H1 (cell line): Measurements from ENCODE around the gene LSM7. TPM values are rescaled to one million over a fixed set of nuclear protein-coding genes. Genes with fewer than 3 reads are reported as not detected.

Experiments
- CTCF ChIA-PET: fragments of 300-600 bp; sonication (Branson Sonifier 250); formaldehyde crosslinking; loops from one replicate; lab custom pipeline; 2021; ENCODE audit not compliant: partially characterized antibody; lab: Charles Lee
- POLR2A ChIA-PET: fragments of 300-600 bp; sonication (Branson Sonifier 250); formaldehyde crosslinking; loops from one replicate; lab custom pipeline; 2021; ENCODE audit warnings: inconsistent platforms; ENCODE audit not compliant: partially characterized antibody; lab: Charles Lee
- DNase-seq, 2 experiments: peaks; one replicate each; pipeline versions ENCODE4 v3.0.0 to v3.0.0-alpha.2; 2010 to 2022; ENCODE audit warnings: low spot score in 2 of 2, low read depth in 1 of 2, mixed read lengths in 1 of 2
- FAIRE-seq: peaks from 2 replicates; lab custom pipeline; 2011; peaks lifted over from hg19 to GRCh38; lab: Jason Lieb, UNC
- H2AFZ ChIP-seq: 2 replicates; pipeline ENCODE4 v1.8.1; 2012; ENCODE audit warnings: low read length, inconsistent platforms
- H2AK5ac ChIP-seq: 2 replicates; pipeline ENCODE4 v1.6.1; 2013; ENCODE audit warnings: low read depth, low read length
- H2BK120ac ChIP-seq: replicated peaks from 2 replicates; pipeline ENCODE3; 2013; ENCODE audit warnings: low read depth, low read length, inconsistent platforms
- H2BK12ac ChIP-seq: 2 replicates; pipeline ENCODE4 v1.6.1; 2013; ENCODE audit warnings: low read depth, low read length
- H2BK15ac ChIP-seq: 2 replicates; pipeline ENCODE4 v1.6.1; 2013; ENCODE audit warnings: low read length
- H2BK20ac ChIP-seq: 2 replicates; pipeline ENCODE4 v1.6.1; 2013; ENCODE audit warnings: low read length
- H2BK5ac ChIP-seq: 2 replicates; pipeline ENCODE4 v1.6.1; 2013; ENCODE audit warnings: low read depth, low read length
- H3K14ac ChIP-seq: 2 replicates; pipeline ENCODE4 v1.6.1; 2013; ENCODE audit warnings: inconsistent platforms; ENCODE audit not compliant: insufficient read length
- H3K18ac ChIP-seq: 2 replicates; pipeline ENCODE4 v1.6.1; 2013; ENCODE audit warnings: low read length; ENCODE audit errors: extremely low read depth
- H3K23ac ChIP-seq: 2 replicates; pipeline ENCODE4 v1.6.1; 2013; ENCODE audit warnings: inconsistent platforms; ENCODE audit not compliant: insufficient read length
- H3K23me2 ChIP-seq: 2 replicates; pipeline ENCODE4 v1.6.1; 2013; ENCODE audit warnings: low read depth, low read length
- H3K27ac ChIP-seq: 2 replicates; pipeline ENCODE4 v1.6.1; 2011; ENCODE audit warnings: low read depth, low read length, inconsistent platforms
- H3K27me3 ChIP-seq, 4 experiments: replicated peaks in 1 of 4; 1 replicate in 1 of 4; 2 replicates in 3 of 4; pipeline versions ENCODE4 v1.6.1 to v1.8.1; 2011 to 2013; ENCODE audit warnings: low read length in 3 of 4, mild to moderate bottlenecking in 3 of 4, inconsistent platforms in 2 of 4, mixed read lengths in 2 of 4, moderate library complexity in 1 of 4; ENCODE audit not compliant: control insufficient read depth in 3 of 4, insufficient read depth in 3 of 4; ENCODE audit errors: extremely low read depth in 1 of 4
- H3K36me3 ChIP-seq, 4 experiments: 2 replicates each; pipeline versions ENCODE4 v1.6.1 to v1.8.1; 2011 to 2013; ENCODE audit warnings: mild to moderate bottlenecking in 4 of 4, low read length in 3 of 4, moderate library complexity in 2 of 4, control low read depth in 1 of 4, inconsistent platforms in 1 of 4; ENCODE audit not compliant: insufficient read depth in 4 of 4, control insufficient read depth in 2 of 4
- H3K4ac ChIP-seq: replicated peaks from 2 replicates; pipeline ENCODE3; 2013; ENCODE audit warnings: low read length, low read depth, mixed read lengths, inconsistent platforms; ENCODE audit not compliant: insufficient read length
- H3K4me1 ChIP-seq, 4 experiments: replicated peaks in 1 of 4; 1 replicate in 1 of 4; 2 replicates in 3 of 4; pipeline versions ENCODE4 v1.6.1 to v1.8.1; 2011 to 2013; ENCODE audit warnings: low read length in 3 of 4, inconsistent platforms in 2 of 4, mixed read lengths in 1 of 4; ENCODE audit not compliant: insufficient read depth in 4 of 4, control insufficient read depth in 3 of 4
- H3K4me2 ChIP-seq, 2 experiments: 2 replicates each; pipeline versions ENCODE4 v1.6.1 to v1.8.1; 2011 to 2013; ENCODE audit warnings: low read depth in 2 of 2, low read length in 2 of 2, control low read depth in 1 of 2, inconsistent platforms in 1 of 2, mild to moderate bottlenecking in 1 of 2; ENCODE audit not compliant: insufficient read depth in 1 of 2
- H3K4me3 ChIP-seq, 4 experiments: fragments of 200-600, 300-600 bp in 1 of 4; sonication (generic), shearing (Covaris generic), sonication (Bioruptor Twin) in 1 of 4; 2 replicates each; pipeline versions ENCODE4 v1.5.1 to v1.8.1; 2011 to 2016; ENCODE audit warnings: low read length in 4 of 4, low read depth in 3 of 4, control low read depth in 2 of 4, inconsistent platforms in 2 of 4, mild to moderate bottlenecking in 2 of 4, mixed read lengths in 1 of 4, moderate library complexity in 1 of 4; ENCODE audit not compliant: insufficient read depth in 2 of 4; ENCODE audit errors: extremely low read depth in 1 of 4
- H3K56ac ChIP-seq: replicated peaks from 2 replicates; pipeline ENCODE3; 2013; ENCODE audit warnings: low read depth, mild to moderate bottlenecking, mixed read lengths, low read length, inconsistent platforms; ENCODE audit not compliant: insufficient read length
- H3K79me1 ChIP-seq: 2 replicates; pipeline ENCODE4 v1.6.1; 2013; ENCODE audit warnings: low read depth, low read length, control low read depth
- H3K79me2 ChIP-seq, 2 experiments: 2 replicates each; pipeline versions ENCODE4 v1.6.1 to v1.8.1; 2012 to 2013; ENCODE audit warnings: low read length in 2 of 2, mild to moderate bottlenecking in 2 of 2, inconsistent platforms in 1 of 2; ENCODE audit not compliant: insufficient read depth in 2 of 2, control insufficient read depth in 1 of 2
- H3K9ac ChIP-seq, 4 experiments: replicated peaks in 1 of 4; 1 replicate in 1 of 4; 2 replicates in 3 of 4; pipeline versions ENCODE4 v1.6.1 to v1.8.1; 2011 to 2013; ENCODE audit warnings: low read depth in 3 of 4, low read length in 3 of 4, control low read depth in 2 of 4, mild to moderate bottlenecking in 2 of 4, moderate library complexity in 2 of 4, inconsistent platforms in 1 of 4; ENCODE audit errors: extremely low read depth in 1 of 4
- H3K9me3 ChIP-seq, 2 experiments: 2 replicates each; pipeline versions ENCODE4 v1.6.1 to v1.8.1; 2012 to 2013; ENCODE audit warnings: mild to moderate bottlenecking in 2 of 2, moderate library complexity in 2 of 2, control low read depth in 1 of 2, inconsistent platforms in 1 of 2, low read depth in 1 of 2, low read length in 1 of 2, mixed read lengths in 1 of 2; ENCODE audit not compliant: insufficient read depth in 2 of 2
- H4K20me1 ChIP-seq, 2 experiments: replicated peaks in 1 of 2; 2 replicates each; pipeline versions ENCODE3 to v1.8.1; 2011 to 2013; ENCODE audit warnings: inconsistent platforms in 2 of 2, low read length in 2 of 2, mild to moderate bottlenecking in 1 of 2; ENCODE audit not compliant: insufficient read depth in 2 of 2, control insufficient read depth in 1 of 2
- H4K5ac ChIP-seq: 2 replicates; pipeline ENCODE4 v1.6.1; 2013; ENCODE audit warnings: low read length, low read depth, mixed read lengths, inconsistent platforms; ENCODE audit not compliant: insufficient read length
- H4K8ac ChIP-seq: 2 replicates; pipeline ENCODE4 v1.8.0; 2013; ENCODE audit warnings: mild to moderate bottlenecking, moderate library complexity, low read length, inconsistent platforms; ENCODE audit not compliant: insufficient read depth; ENCODE audit errors: extremely low read depth
- H4K91ac ChIP-seq: replicated peaks from 2 replicates; pipeline ENCODE3; 2013; ENCODE audit warnings: low read length, mixed read lengths, inconsistent platforms; ENCODE audit not compliant: insufficient read length
- EZH2 ChIP-seq: fragments of 200-600 bp; sonication (generic); IDR thresholded peaks from 2 replicates; pipeline ENCODE4 v1.7.1; 2012; ENCODE audit warnings: low read depth, mild to moderate bottlenecking, moderate library complexity, low read length, inconsistent platforms; ENCODE audit not compliant: severe bottlenecking
- TCF12 ChIP-seq: IDR thresholded peaks from 2 replicates; pipeline ENCODE4 v1.6.1; 2011; ENCODE audit warnings: low read depth, mild to moderate bottlenecking, low read length
- WGBS, 2 experiments: shearing (Covaris generic) in 1 of 2; methylation state at CpG; one replicate each; pipeline versions ENCODE4 v1.1.6 to v1.1.7; 2013 to 2015; ENCODE audit warnings: low lambda C conversion rate in 2 of 2, mixed read lengths in 2 of 2, inconsistent platforms in 1 of 2, low coverage in 1 of 2, missing lambda C conversion rate in 1 of 2; ENCODE audit not compliant: insufficient replicate concordance in 2 of 2, insufficient coverage in 1 of 2, insufficient read length in 1 of 2; ENCODE audit errors: extremely low coverage in 1 of 2, missing lambda C conversion rate in 1 of 2; 5-methylcytosine and 5-hydroxymethylcytosine counted together
- polyA plus RNA-seq, 7 experiments: library from polyadenylated mRNA; depleted of rRNA in 3 of 7; stranded (reverse) in 5 of 7; unstranded in 2 of 7; fragments of >200 nt in 5 of 7; fragments of 200-250 nt in 2 of 7; gene quantifications; 1 replicate in 5 of 7; 2 replicates in 1 of 7; 4 replicates in 1 of 7; pipeline versions ENCODE4 v1.2.1 to v1.2.3, GENCODE V29; 2011 to 2013; ENCODE audit warnings: missing spikeins in 2 of 7, mixed read lengths in 2 of 7
- total RNA-seq: library from RNA; stranded (reverse); fragmentation: NEBNext Ultra II Directional; extraction: Animal tissue kit (Norgen Biotek cat#: 25700); gene quantifications from 2 replicates; pipeline ENCODE4 v1.2.1, GENCODE V29; 2021
- TF ChIP-seq, protein P1 (sequence below): IDR thresholded peaks from 2 replicates; pipeline ENCODE4 v1.6.1; 2012; ENCODE audit warnings: inconsistent platforms

The LSM7 gene
- total and polyA plus RNA-seq, 2 of the 8 experiments (the other 6 are each of a cell fraction or from before 2014, with no cell fraction given): 228 to 1,335 TPM

- no peaks in the 10 kb centered on the region for H3K79me2 ChIP-seq
- no peak overlapping the region for H2BK12ac ChIP-seq
- no peak overlapping the region for H3K14ac ChIP-seq
- peaks cover 2 to 12% (median 5%) of the 10 kb centered on the region in 4 experiments; a peak in 3 of 8 replicates for H3K36me3 ChIP-seq
- H3K18ac ChIP-seq: no peak overlapping the region
- H2BK15ac ChIP-seq: no peak overlapping the region
- no peak overlapping the region for H3K9ac ChIP-seq
- H3K4me3 ChIP-seq: no peak overlapping the region
- H2BK120ac ChIP-seq: no peak overlapping the region
- H3K27me3 ChIP-seq: no peaks in the 10 kb centered on the region
- no peak overlapping the region for H4K8ac ChIP-seq
- no peak overlapping the region for H2BK20ac ChIP-seq
- H3K79me1 ChIP-seq: no peaks in the 10 kb centered on the region
- no peak overlapping the region for H4K5ac ChIP-seq
- H2BK5ac ChIP-seq: no peak overlapping the region
- H3K4me2 ChIP-seq: no peak overlapping the region
- H3K23me2 ChIP-seq: no peaks in the 10 kb centered on the region
- no peak overlapping the region for H3K56ac ChIP-seq
- H3K23ac ChIP-seq: no peak overlapping the region
- ChIA-PET CTCF (interaction anchor here (0.6 to 1.0 kb wide), 2 partner anchors 25 to 46 kb away, joined by 3 read pairs; no protein-coding TSS in a partner anchor), POLR2A (interaction anchor here (0.7 to 1.5 kb wide), 4 partner anchors 16 to 113 kb away, joined by 3 read pairs; no protein-coding TSS in a partner anchor)
- WGBS, 2 experiments: 85% methylated on average over 25 of the region's 25 CpGs; no CpG with 5 or more reads in 1 of the 2 experiments
- peaks cover 0 to 9% of the 10 kb centered on the region in 2 experiments for H4K20me1 ChIP-seq
- no peak overlapping the region for H3K4ac ChIP-seq
- H3K9me3 ChIP-seq: no peaks in the 10 kb centered on the region
- no peak overlapping the region for H2AK5ac ChIP-seq
- FAIRE-seq (no peak), DNase-seq (no peak)
- no peak overlapping the region for H3K27ac ChIP-seq
- H4K91ac ChIP-seq: no peak overlapping the region
- H3K4me1 ChIP-seq: no peaks in the 10 kb centered on the region
- no peak overlapping the region for H2AFZ ChIP-seq
- TF ChIP-seq, protein P1, sequence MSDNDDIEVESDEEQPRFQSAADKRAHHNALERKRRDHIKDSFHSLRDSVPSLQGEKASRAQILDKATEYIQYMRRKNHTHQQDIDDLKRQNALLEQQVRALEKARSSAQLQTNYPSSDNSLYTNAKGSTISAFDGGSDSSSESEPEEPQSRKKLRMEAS: peak; percentile 63
- TF ChIP-seq EZH2 (no peak), TCF12 (no peak)
Measured at GRCh38 chr19:2345794-2346663, 17.6 kb upstream of the LSM7 start.
